ENCODE results near the gene PLEK2.
A peak's percentile ranks its signal among the peaks of the same experiment; 100 is the strongest.

Gene PLEK2

GRCh38 chr14:67429510-67430205 lies 17.7 kb upstream of the PLEK2 start:
- H3K4me3 ChIP-seq (ENCODE audit: low read depth, low read length, poor library complexity, severe bottlenecking): no peak overlapping the region

GRCh38 chr14:67428501-67429031 lies 16.6 kb upstream of the PLEK2 start:
- no peak overlapping the region for H3K9ac ChIP-seq (ENCODE audit: low read length)
- no peaks in the 10 kb centered on the region for H3K79me2 ChIP-seq (ENCODE audit: insufficient read depth, low read length)
- H3K27ac ChIP-seq (ENCODE audit: low read depth, low read length, poor library complexity, severe bottlenecking): no peak overlapping the region
- no peaks in the 10 kb centered on the region for H3K36me3 ChIP-seq (ENCODE audit: insufficient read depth, low read length)
- 0 out of 2 replicates have a peak, but pooled peaks cover 2% of the 10 kb centered on the region for H3K27me3 ChIP-seq (ENCODE audit: insufficient read depth, low read length)
- H2AFZ ChIP-seq (ENCODE audit: low read length): no peak overlapping the region
- H3K9me3 ChIP-seq (ENCODE audit: low read length): no peaks in the 10 kb centered on the region
- no peaks in the 10 kb centered on the region for H3K4me1 ChIP-seq (ENCODE audit: insufficient read depth, low read length, severe bottlenecking)
- no peaks in the 10 kb centered on the region for H3F3A ChIP-seq (ENCODE audit: insufficient read depth, low read length)
- no peak for TF ChIP-seq EZH2 (IDR thresholded peaks at IDR 0.05; ENCODE audit: borderline replicate concordance, low read length)
- no peak for TF ChIP-seq CTCF (IDR thresholded peaks at IDR 0.05; ENCODE audit: low read length)
- no peaks in the 10 kb centered on the region for H3K9me2 ChIP-seq (ENCODE audit: low read depth, low read length)
- H3K4me3 ChIP-seq (ENCODE audit: low read depth, low read length, poor library complexity, severe bottlenecking): no peak overlapping the region
- H4K20me1 ChIP-seq (ENCODE audit: insufficient read depth, low read length): no peaks in the 10 kb centered on the region
- no peak overlapping the region for H3K4me2 ChIP-seq (ENCODE audit: low read length)

More at GRCh38 chr14:67429510-67430205, 17.7 kb upstream of the PLEK2 start:
- H3K27me3 ChIP-seq (ENCODE audit: insufficient read depth, low read length): 0 out of 2 replicates have a peak, but pooled peaks cover 2% of the 10 kb centered on the region
- H3K36me3 ChIP-seq (ENCODE audit: insufficient read depth, low read length): no peaks in the 10 kb centered on the region
- H4K20me1 ChIP-seq (ENCODE audit: insufficient read depth, low read length): no peaks in the 10 kb centered on the region
- H3K9me2 ChIP-seq (ENCODE audit: low read depth, low read length): no peaks in the 10 kb centered on the region
- H3K79me2 ChIP-seq (ENCODE audit: insufficient read depth, low read length): no peaks in the 10 kb centered on the region
- H2AFZ ChIP-seq (ENCODE audit: low read length): no peak overlapping the region
- H3K27ac ChIP-seq (ENCODE audit: low read depth, low read length, poor library complexity, severe bottlenecking): no peak overlapping the region
- H3K9me3 ChIP-seq (ENCODE audit: low read length): no peaks in the 10 kb centered on the region
- H3K9ac ChIP-seq (ENCODE audit: low read length): no peak overlapping the region
- no peak overlapping the region for H3K4me2 ChIP-seq (ENCODE audit: low read length)
- no peak for TF ChIP-seq CTCF (IDR thresholded peaks at IDR 0.05; ENCODE audit: low read length)
- no peak for TF ChIP-seq EZH2 (IDR thresholded peaks at IDR 0.05; ENCODE audit: borderline replicate concordance, low read length)
- H3F3A ChIP-seq (ENCODE audit: insufficient read depth, low read length): no peaks in the 10 kb centered on the region
- no peaks in the 10 kb centered on the region for H3K4me1 ChIP-seq (ENCODE audit: insufficient read depth, low read length, severe bottlenecking)

- Histone ChIP-seq H3K4me1 (ENCODE audit: insufficient read depth, low read length, severe bottlenecking) (no peaks in the 10 kb centered on the region), H3K9me3 (ENCODE audit: low read length) (no peaks in the 10 kb centered on the region), H3K79me2 (ENCODE audit: insufficient read depth, low read length) (no peaks in the 10 kb centered on the region), H3K36me3 (ENCODE audit: insufficient read depth, low read length) (no peaks in the 10 kb centered on the region), H3K9ac (ENCODE audit: low read length) (no peak overlapping the region), H3K27me3 (ENCODE audit: insufficient read depth, low read length) (0 out of 2 replicates have a peak, but pooled peaks cover 2% of the 10 kb centered on the region), H3K27ac (ENCODE audit: low read depth, low read length, poor library complexity, severe bottlenecking) (no peak overlapping the region), H3K9me2 (ENCODE audit: low read depth, low read length) (no peaks in the 10 kb centered on the region), H3K4me2 (ENCODE audit: low read length) (peak overlapping the region; percentile 12; the same call in 1 of the 2 replicates), H2AFZ (ENCODE audit: low read length) (no peak overlapping the region), H3F3A (ENCODE audit: insufficient read depth, low read length) (no peaks in the 10 kb centered on the region), H3K4me3 (ENCODE audit: low read depth, low read length, poor library complexity, severe bottlenecking) (no peak overlapping the region), H4K20me1 (ENCODE audit: insufficient read depth, low read length) (no peaks in the 10 kb centered on the region)
- peak; percentile 81 for TF ChIP-seq CTCF (IDR thresholded peaks at IDR 0.05; ENCODE audit: low read length)
- TF ChIP-seq EZH2 (IDR thresholded peaks at IDR 0.05; ENCODE audit: borderline replicate concordance, low read length): no peak
Measured at GRCh38 chr14:67426983-67427606, 15.1 kb upstream of the PLEK2 start.
